Fibroblast of the aortic adventitia (primary cell): ENCODE data around the gene ASCC3. TPM values are rescaled to one million over a fixed set of nuclear protein-coding genes. Genes with fewer than 3 reads are reported as not detected.

Source experiments
- DNase-seq: peaks from one replicate; pipeline ENCODE4 v3.0.0-alpha.2; 2010; ENCODE audit warnings: low read depth
- H3K4me3 ChIP-seq: 2 replicates; pipeline ENCODE4 v1.5.1; 2011; ENCODE audit warnings: low read depth, mild to moderate bottlenecking, control low read depth, low read length, moderate library complexity
- total RNA-seq: library from RNA; depleted of rRNA; stranded (reverse); fragments of >200 nt; gene quantifications from 2 replicates; pipeline ENCODE4 v1.2.3, GENCODE V29; 2012; ENCODE audit warnings: low replicate concordance
- TF ChIP-seq, protein P1 (sequence below): IDR thresholded peaks from 2 replicates; pipeline ENCODE4 v1.5.1; 2011; ENCODE audit warnings: mild to moderate bottlenecking, low read length, control low read depth, inconsistent platforms; ENCODE audit not compliant: insufficient read depth

Gene ASCC3
- total RNA-seq, 1 donor, result 87.5 TPM

GRCh38 chr6:100889351-100889750 is 8.2 kb upstream of the ASCC3 start:
- TF ChIP-seq, protein P1, sequence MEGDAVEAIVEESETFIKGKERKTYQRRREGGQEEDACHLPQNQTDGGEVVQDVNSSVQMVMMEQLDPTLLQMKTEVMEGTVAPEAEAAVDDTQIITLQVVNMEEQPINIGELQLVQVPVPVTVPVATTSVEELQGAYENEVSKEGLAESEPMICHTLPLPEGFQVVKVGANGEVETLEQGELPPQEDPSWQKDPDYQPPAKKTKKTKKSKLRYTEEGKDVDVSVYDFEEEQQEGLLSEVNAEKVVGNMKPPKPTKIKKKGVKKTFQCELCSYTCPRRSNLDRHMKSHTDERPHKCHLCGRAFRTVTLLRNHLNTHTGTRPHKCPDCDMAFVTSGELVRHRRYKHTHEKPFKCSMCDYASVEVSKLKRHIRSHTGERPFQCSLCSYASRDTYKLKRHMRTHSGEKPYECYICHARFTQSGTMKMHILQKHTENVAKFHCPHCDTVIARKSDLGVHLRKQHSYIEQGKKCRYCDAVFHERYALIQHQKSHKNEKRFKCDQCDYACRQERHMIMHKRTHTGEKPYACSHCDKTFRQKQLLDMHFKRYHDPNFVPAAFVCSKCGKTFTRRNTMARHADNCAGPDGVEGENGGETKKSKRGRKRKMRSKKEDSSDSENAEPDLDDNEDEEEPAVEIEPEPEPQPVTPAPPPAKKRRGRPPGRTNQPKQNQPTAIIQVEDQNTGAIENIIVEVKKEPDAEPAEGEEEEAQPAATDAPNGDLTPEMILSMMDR, result no peak
- no peak for DNase-seq
- H3K4me3 ChIP-seq, result no peak overlapping the region

DNA sequence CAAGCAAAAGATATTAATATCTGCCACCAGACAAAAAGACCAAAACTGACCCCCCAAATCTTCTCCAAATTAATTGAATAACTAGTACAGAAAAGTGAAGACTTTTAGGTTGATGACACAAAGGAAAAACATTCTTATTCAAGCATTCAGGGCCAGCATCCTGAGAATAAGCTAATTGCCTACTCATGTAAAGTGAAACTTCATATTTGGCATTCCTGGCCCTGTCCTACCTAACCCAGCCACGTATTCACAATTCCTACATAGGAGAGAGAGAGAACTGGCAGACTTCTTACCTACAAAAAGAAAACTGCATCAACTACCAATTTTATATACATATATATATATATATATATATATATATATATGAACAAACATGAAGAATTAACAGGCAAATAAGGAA is 4.9 kb upstream of the ASCC3 start:
- TF ChIP-seq, protein P1, result no peak
- peak; percentile 27 for DNase-seq
- no peak overlapping the region for H3K4me3 ChIP-seq

GRCh38 chr6:100883347-100883746 is 2.2 kb upstream of the ASCC3 start:
- no peak overlapping the region for H3K4me3 ChIP-seq
- TF ChIP-seq, protein P1, result no peak
- no peak for DNase-seq

- peak; percentile 36 for DNase-seq
- peak overlapping the region; percentile 95 for H3K4me3 ChIP-seq
- TF ChIP-seq, protein P1, result no peak
Measured at GRCh38 chr6:100881707-100882040, 545 bp upstream of the ASCC3 start.

GRCh38 chr6:100880149-100880852 is 828 bp downstream of the ASCC3 start:
- peak; percentile 37 for DNase-seq
- peak overlapping the region; percentile 95 for H3K4me3 ChIP-seq
- TF ChIP-seq, protein P1, result no peak

DNA sequence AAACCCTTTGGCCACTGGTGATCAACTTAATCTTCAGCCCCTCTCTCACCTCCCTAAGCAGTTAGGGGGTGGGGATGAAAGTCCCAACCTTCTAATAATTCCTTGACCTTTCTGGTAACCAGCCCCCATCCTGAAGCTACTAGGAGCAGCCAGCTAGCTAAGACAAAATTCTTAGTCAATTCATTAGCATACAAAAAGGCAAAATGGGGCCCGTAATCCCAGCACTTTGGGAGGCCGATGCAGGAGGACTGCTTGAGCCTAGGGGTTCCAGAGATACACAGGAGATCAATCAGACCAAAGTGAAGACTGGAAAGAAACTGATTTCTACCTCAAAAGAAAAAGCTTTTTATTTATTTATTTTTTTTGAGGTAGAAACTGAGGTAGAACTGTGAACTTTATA is 1.8 kb downstream of the ASCC3 start:
- H3K4me3 ChIP-seq, result peak overlapping the region; percentile 29
- no peak for DNase-seq
- TF ChIP-seq, protein P1, result no peak

- TF ChIP-seq, protein P1, result no peak
- no peak overlapping the region for H3K4me3 ChIP-seq
- DNase-seq, result no peak
Measured at GRCh38 chr6:100877851-100878250, 3.3 kb downstream of the ASCC3 start.
